H1 (cell line): ENCODE data around the gene LHPP. TPM values are rescaled to one million over a fixed set of nuclear protein-coding genes. Genes with fewer than 3 reads are reported as not detected.

Experiments
- CTCF ChIA-PET: fragments of 300-600 bp; sonication (Branson Sonifier 250); formaldehyde crosslinking; loops from one replicate; lab custom pipeline; 2021; ENCODE audit not compliant: partially characterized antibody; lab: Charles Lee
- POLR2A ChIA-PET: fragments of 300-600 bp; sonication (Branson Sonifier 250); formaldehyde crosslinking; loops from one replicate; lab custom pipeline; 2021; ENCODE audit warnings: inconsistent platforms; ENCODE audit not compliant: partially characterized antibody; lab: Charles Lee
- DNase-seq, 2 experiments: peaks; one replicate each; pipeline versions ENCODE4 v3.0.0 to v3.0.0-alpha.2; 2010 to 2022; ENCODE audit warnings: low spot score in 2 of 2, low read depth in 1 of 2, mixed read lengths in 1 of 2
- FAIRE-seq: peaks from 2 replicates; lab custom pipeline; 2011; peaks lifted over from hg19 to GRCh38; lab: Jason Lieb, UNC
- H2AFZ ChIP-seq: 2 replicates; pipeline ENCODE4 v1.8.1; 2012; ENCODE audit warnings: low read length, inconsistent platforms
- H2AK5ac ChIP-seq: 2 replicates; pipeline ENCODE4 v1.6.1; 2013; ENCODE audit warnings: low read depth, low read length
- H2BK120ac ChIP-seq: replicated peaks from 2 replicates; pipeline ENCODE3; 2013; ENCODE audit warnings: low read depth, low read length, inconsistent platforms
- H2BK12ac ChIP-seq: 2 replicates; pipeline ENCODE4 v1.6.1; 2013; ENCODE audit warnings: low read depth, low read length
- H2BK15ac ChIP-seq: 2 replicates; pipeline ENCODE4 v1.6.1; 2013; ENCODE audit warnings: low read length
- H2BK20ac ChIP-seq: 2 replicates; pipeline ENCODE4 v1.6.1; 2013; ENCODE audit warnings: low read length
- H2BK5ac ChIP-seq: 2 replicates; pipeline ENCODE4 v1.6.1; 2013; ENCODE audit warnings: low read depth, low read length
- H3K14ac ChIP-seq: 2 replicates; pipeline ENCODE4 v1.6.1; 2013; ENCODE audit warnings: inconsistent platforms; ENCODE audit not compliant: insufficient read length
- H3K18ac ChIP-seq: 2 replicates; pipeline ENCODE4 v1.6.1; 2013; ENCODE audit warnings: low read length; ENCODE audit errors: extremely low read depth
- H3K23ac ChIP-seq: 2 replicates; pipeline ENCODE4 v1.6.1; 2013; ENCODE audit warnings: inconsistent platforms; ENCODE audit not compliant: insufficient read length
- H3K23me2 ChIP-seq: 2 replicates; pipeline ENCODE4 v1.6.1; 2013; ENCODE audit warnings: low read depth, low read length
- H3K27ac ChIP-seq: 2 replicates; pipeline ENCODE4 v1.6.1; 2011; ENCODE audit warnings: low read depth, low read length, inconsistent platforms
- H3K27me3 ChIP-seq, 4 experiments: replicated peaks in 1 of 4; 1 replicate in 1 of 4; 2 replicates in 3 of 4; pipeline versions ENCODE4 v1.6.1 to v1.8.1; 2011 to 2013; ENCODE audit warnings: low read length in 3 of 4, mild to moderate bottlenecking in 3 of 4, inconsistent platforms in 2 of 4, mixed read lengths in 2 of 4, moderate library complexity in 1 of 4; ENCODE audit not compliant: control insufficient read depth in 3 of 4, insufficient read depth in 3 of 4; ENCODE audit errors: extremely low read depth in 1 of 4
- H3K36me3 ChIP-seq, 4 experiments: 2 replicates each; pipeline versions ENCODE4 v1.6.1 to v1.8.1; 2011 to 2013; ENCODE audit warnings: mild to moderate bottlenecking in 4 of 4, low read length in 3 of 4, moderate library complexity in 2 of 4, control low read depth in 1 of 4, inconsistent platforms in 1 of 4; ENCODE audit not compliant: insufficient read depth in 4 of 4, control insufficient read depth in 2 of 4
- H3K4ac ChIP-seq: replicated peaks from 2 replicates; pipeline ENCODE3; 2013; ENCODE audit warnings: low read length, low read depth, mixed read lengths, inconsistent platforms; ENCODE audit not compliant: insufficient read length
- H3K4me1 ChIP-seq, 4 experiments: replicated peaks in 1 of 4; 1 replicate in 1 of 4; 2 replicates in 3 of 4; pipeline versions ENCODE4 v1.6.1 to v1.8.1; 2011 to 2013; ENCODE audit warnings: low read length in 3 of 4, inconsistent platforms in 2 of 4, mixed read lengths in 1 of 4; ENCODE audit not compliant: insufficient read depth in 4 of 4, control insufficient read depth in 3 of 4
- H3K4me2 ChIP-seq, 2 experiments: 2 replicates each; pipeline versions ENCODE4 v1.6.1 to v1.8.1; 2011 to 2013; ENCODE audit warnings: low read depth in 2 of 2, low read length in 2 of 2, control low read depth in 1 of 2, inconsistent platforms in 1 of 2, mild to moderate bottlenecking in 1 of 2; ENCODE audit not compliant: insufficient read depth in 1 of 2
- H3K4me3 ChIP-seq, 4 experiments: fragments of 200-600, 300-600 bp in 1 of 4; sonication (generic), shearing (Covaris generic), sonication (Bioruptor Twin) in 1 of 4; 2 replicates each; pipeline versions ENCODE4 v1.5.1 to v1.8.1; 2011 to 2016; ENCODE audit warnings: low read length in 4 of 4, low read depth in 3 of 4, control low read depth in 2 of 4, inconsistent platforms in 2 of 4, mild to moderate bottlenecking in 2 of 4, mixed read lengths in 1 of 4, moderate library complexity in 1 of 4; ENCODE audit not compliant: insufficient read depth in 2 of 4; ENCODE audit errors: extremely low read depth in 1 of 4
- H3K56ac ChIP-seq: replicated peaks from 2 replicates; pipeline ENCODE3; 2013; ENCODE audit warnings: low read depth, mild to moderate bottlenecking, mixed read lengths, low read length, inconsistent platforms; ENCODE audit not compliant: insufficient read length
- H3K79me1 ChIP-seq: 2 replicates; pipeline ENCODE4 v1.6.1; 2013; ENCODE audit warnings: low read depth, low read length, control low read depth
- H3K79me2 ChIP-seq, 2 experiments: 2 replicates each; pipeline versions ENCODE4 v1.6.1 to v1.8.1; 2012 to 2013; ENCODE audit warnings: low read length in 2 of 2, mild to moderate bottlenecking in 2 of 2, inconsistent platforms in 1 of 2; ENCODE audit not compliant: insufficient read depth in 2 of 2, control insufficient read depth in 1 of 2
- H3K9ac ChIP-seq, 4 experiments: replicated peaks in 1 of 4; 1 replicate in 1 of 4; 2 replicates in 3 of 4; pipeline versions ENCODE4 v1.6.1 to v1.8.1; 2011 to 2013; ENCODE audit warnings: low read depth in 3 of 4, low read length in 3 of 4, control low read depth in 2 of 4, mild to moderate bottlenecking in 2 of 4, moderate library complexity in 2 of 4, inconsistent platforms in 1 of 4; ENCODE audit errors: extremely low read depth in 1 of 4
- H3K9me3 ChIP-seq, 2 experiments: 2 replicates each; pipeline versions ENCODE4 v1.6.1 to v1.8.1; 2012 to 2013; ENCODE audit warnings: mild to moderate bottlenecking in 2 of 2, moderate library complexity in 2 of 2, control low read depth in 1 of 2, inconsistent platforms in 1 of 2, low read depth in 1 of 2, low read length in 1 of 2, mixed read lengths in 1 of 2; ENCODE audit not compliant: insufficient read depth in 2 of 2
- H4K20me1 ChIP-seq, 2 experiments: replicated peaks in 1 of 2; 2 replicates each; pipeline versions ENCODE3 to v1.8.1; 2011 to 2013; ENCODE audit warnings: inconsistent platforms in 2 of 2, low read length in 2 of 2, mild to moderate bottlenecking in 1 of 2; ENCODE audit not compliant: insufficient read depth in 2 of 2, control insufficient read depth in 1 of 2
- H4K5ac ChIP-seq: 2 replicates; pipeline ENCODE4 v1.6.1; 2013; ENCODE audit warnings: low read length, low read depth, mixed read lengths, inconsistent platforms; ENCODE audit not compliant: insufficient read length
- H4K8ac ChIP-seq: 2 replicates; pipeline ENCODE4 v1.8.0; 2013; ENCODE audit warnings: mild to moderate bottlenecking, moderate library complexity, low read length, inconsistent platforms; ENCODE audit not compliant: insufficient read depth; ENCODE audit errors: extremely low read depth
- H4K91ac ChIP-seq: replicated peaks from 2 replicates; pipeline ENCODE3; 2013; ENCODE audit warnings: low read length, mixed read lengths, inconsistent platforms; ENCODE audit not compliant: insufficient read length
- ATF2 ChIP-seq: IDR thresholded peaks from 2 replicates; pipeline ENCODE4 v1.6.1; 2012; ENCODE audit warnings: low read length, inconsistent platforms
- BRCA1 ChIP-seq: IDR thresholded peaks from 2 replicates; pipeline ENCODE4 v1.6.1; 2012; ENCODE audit warnings: low read depth, low read length, improper control_type of control experiment
- CBX8 ChIP-seq: fragments of 300-800, 300-1000 bp; sonication (generic); IDR thresholded peaks from 2 replicates; pipeline ENCODE4 v1.7.1; 2016; ENCODE audit warnings: low read depth, low read length, borderline replicate concordance
- CHD1 ChIP-seq: IDR thresholded peaks from 2 replicates; pipeline ENCODE4 v1.6.1; 2012; ENCODE audit warnings: low read depth, low read length, improper control_type of control experiment
- FOSL1 ChIP-seq: IDR thresholded peaks from 2 replicates; pipeline ENCODE4 v1.6.1; 2011; ENCODE audit warnings: mild to moderate bottlenecking, low read depth, low read length, moderate library complexity; ENCODE audit not compliant: insufficient read depth
- GTF2F1 ChIP-seq: IDR thresholded peaks from 2 replicates; pipeline ENCODE4 v1.6.1; 2012; ENCODE audit warnings: low read depth, low read length, improper control_type of control experiment, borderline replicate concordance
- JUN ChIP-seq: IDR thresholded peaks from 2 replicates; pipeline ENCODE4 v1.6.1; 2011; ENCODE audit warnings: low read depth, mild to moderate bottlenecking, improper control_type of control experiment, low read length
- RBBP5 ChIP-seq: IDR thresholded peaks from 2 replicates; pipeline ENCODE4 v1.7.1; 2012; ENCODE audit warnings: low read depth, mild to moderate bottlenecking, inconsistent platforms, low read length, moderate library complexity, borderline replicate concordance
- RXRA ChIP-seq: IDR thresholded peaks from 2 replicates; pipeline ENCODE4 v1.6.1; 2011; ENCODE audit warnings: low read depth, mild to moderate bottlenecking, low read length, moderate library complexity; ENCODE audit not compliant: insufficient read depth
- TBP ChIP-seq: IDR thresholded peaks from 2 replicates; pipeline ENCODE4 v1.6.1; 2011; ENCODE audit warnings: low read depth, low read length, improper control_type of control experiment
- WGBS, 2 experiments: shearing (Covaris generic) in 1 of 2; methylation state at CpG; one replicate each; pipeline versions ENCODE4 v1.1.6 to v1.1.7; 2013 to 2015; ENCODE audit warnings: low lambda C conversion rate in 2 of 2, mixed read lengths in 2 of 2, inconsistent platforms in 1 of 2, low coverage in 1 of 2, missing lambda C conversion rate in 1 of 2; ENCODE audit not compliant: insufficient replicate concordance in 2 of 2, insufficient coverage in 1 of 2, insufficient read length in 1 of 2; ENCODE audit errors: extremely low coverage in 1 of 2, missing lambda C conversion rate in 1 of 2; 5-methylcytosine and 5-hydroxymethylcytosine counted together
- polyA plus RNA-seq, 7 experiments: library from polyadenylated mRNA; depleted of rRNA in 3 of 7; stranded (reverse) in 5 of 7; unstranded in 2 of 7; fragments of >200 nt in 5 of 7; fragments of 200-250 nt in 2 of 7; gene quantifications; 1 replicate in 5 of 7; 2 replicates in 1 of 7; 4 replicates in 1 of 7; pipeline versions ENCODE4 v1.2.1 to v1.2.3, GENCODE V29; 2011 to 2013; ENCODE audit warnings: missing spikeins in 2 of 7, mixed read lengths in 2 of 7
- total RNA-seq: library from RNA; stranded (reverse); fragmentation: NEBNext Ultra II Directional; extraction: Animal tissue kit (Norgen Biotek cat#: 25700); gene quantifications from 2 replicates; pipeline ENCODE4 v1.2.1, GENCODE V29; 2021

Gene LHPP
- total and polyA plus RNA-seq, 2 of the 8 experiments (the other 6 are each of a cell fraction or from before 2014, with no cell fraction given): 26.0 to 45.0 TPM

GRCh38 chr10:124578231-124579010 is 116.8 kb downstream of the LHPP start:
- ChIA-PET POLR2A (no interaction called here), CTCF (interaction anchor here (0.5 to 1.9 kb wide), 7 partner anchors 8 to 178 kb away, joined by 3 to 5 read pairs (median 3); no protein-coding TSS in a partner anchor)
- FAIRE-seq (no peak), DNase-seq (no peak)
- 90% methylated on average over 22 of the region's 23 CpGs; no CpG with 5 or more reads in 1 of the 2 experiments for WGBS, 2 experiments
- Histone ChIP-seq H4K8ac (no peak overlapping the region; the same call in 1 of the 2 replicates), H4K91ac (no peak overlapping the region), H3K79me2 (no peaks in the 10 kb centered on the region), H3K4ac (no peak overlapping the region), H4K5ac (no peak overlapping the region), H3K18ac (no peak overlapping the region; the same call in 1 of the 2 replicates), H3K4me2 (no peak overlapping the region), H3K9me3 (0 out of 4 replicates have a peak, but pooled peaks cover 0 to 7% of the 10 kb centered on the region in 2 experiments), H2BK20ac (no peak overlapping the region), H3K36me3 (no peaks in the 10 kb centered on the region), H2BK5ac (no peak overlapping the region; the same call in 1 of the 2 replicates), H3K79me1 (no peaks in the 10 kb centered on the region; the same call in 1 of the 2 replicates), H3K27ac (no peak overlapping the region), H3K9ac (no peak overlapping the region), H2BK15ac (peak overlapping the region; percentile 16; the same call in 1 of the 2 replicates), H2BK12ac (no peak overlapping the region), H3K4me1 (no peaks in the 10 kb centered on the region), H2AFZ (no peak overlapping the region), H3K23ac (no peak overlapping the region), H3K14ac (no peak overlapping the region), H3K23me2 (no peaks in the 10 kb centered on the region), H2AK5ac (0 out of 2 replicates have a peak overlapping the region, but pooled peaks have one; percentile 40), H3K27me3 (no peaks in the 10 kb centered on the region), H3K4me3 (no peak overlapping the region), H2BK120ac (no peak overlapping the region), H3K56ac (no peak overlapping the region), H4K20me1 (peaks cover 2 to 7% of the 10 kb centered on the region in 2 experiments)
- no peak for TF ChIP-seq RXRA
- no peak for TF ChIP-seq BRCA1
- TF ChIP-seq CBX8: no peak
- no peak for TF ChIP-seq FOSL1
- no peak for TF ChIP-seq TBP
- TF ChIP-seq CHD1: no peak
- no peak for TF ChIP-seq GTF2F1
- no peak for TF ChIP-seq JUN
- no peak for TF ChIP-seq ATF2
- no peak for TF ChIP-seq RBBP5
